ENCODE data around the gene CHRNE.

DNA sequence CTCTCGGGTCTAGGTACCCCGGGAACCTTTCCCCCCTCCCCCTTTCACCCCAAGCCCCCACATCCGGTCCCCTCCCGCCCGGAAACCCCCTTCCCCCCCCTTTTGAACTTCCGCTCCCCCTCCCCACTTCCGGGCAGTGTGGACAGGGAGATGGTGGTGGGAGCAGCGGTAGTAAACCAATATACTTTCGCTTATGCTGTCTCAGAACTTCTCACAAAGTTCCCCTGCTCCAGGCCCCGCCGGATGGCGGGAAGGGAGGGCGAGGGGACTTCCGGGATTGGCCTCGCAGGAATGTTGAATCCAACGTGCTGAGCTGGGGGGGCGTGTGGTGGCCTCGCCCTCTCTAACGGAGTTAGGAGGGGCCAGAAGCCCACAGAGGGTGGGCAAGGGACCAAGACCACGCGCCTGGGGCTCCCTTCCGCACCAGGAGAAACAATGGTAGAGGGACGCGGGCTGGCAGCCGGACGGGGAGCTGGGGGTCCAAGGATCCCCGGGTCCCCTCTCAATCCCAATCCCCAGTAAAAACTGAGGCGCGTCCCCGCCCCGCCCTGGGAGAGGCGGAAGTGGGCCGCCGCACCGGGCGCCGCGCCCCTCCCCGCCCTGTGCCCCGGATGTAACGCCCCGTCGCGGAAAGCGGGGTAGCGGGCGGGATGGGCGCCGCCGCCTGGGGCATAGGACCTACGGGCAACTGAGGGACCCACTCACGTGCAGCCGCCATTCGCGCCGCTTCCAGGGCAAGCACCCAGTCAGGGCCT lies 44.7 kb upstream of the CHRNE start:
- TF ChIP-seq POLR2A (IDR thresholded peaks at IDR 0.05) (no peak), CTCF (IDR thresholded peaks at IDR 0.05) (no peak)
